Gastroesophageal sphincter (tissue), 4 donors: ENCODE data around the gene SLC1A3. TPM values are rescaled to one million over a fixed set of nuclear protein-coding genes. Genes with fewer than 3 reads are reported as not detected.

Experiments used
- ATAC-seq: fragments of 150-250 bp; one replicate; pipeline ENCODE4 v1.9.1; 2016; ENCODE audit warnings: mild to moderate bottlenecking, moderate library complexity
- H3K27ac ChIP-seq, 4 donors: fragments of 200-600 bp; sonication (generic) in 3 of 4; 1 replicate in 3 of 4; 2 replicates in 1 of 4; pipeline ENCODE4 v1.5.1; 2016 to 2019
- H3K27me3 ChIP-seq: fragments of 200-600 bp; sonication (generic); one replicate; pipeline ENCODE4 v1.5.1; 2019
- H3K36me3 ChIP-seq, 2 donors: fragments of 200-600 bp; sonication (generic); one replicate each; pipeline ENCODE4 v1.5.1; 2019; ENCODE audit warnings: control low read depth in 1 of 2
- H3K4me1 ChIP-seq, 3 donors: fragments of 200-600 bp; sonication (generic); 1 replicate in 2 of 3; 2 replicates in 1 of 3; pipeline ENCODE4 v1.5.1; 2016 to 2019; ENCODE audit warnings: control low read depth in 2 of 3
- H3K4me3 ChIP-seq, 2 donors: fragments of 200-600 bp; sonication (generic); one replicate each; pipeline ENCODE4 v1.5.1; 2019; ENCODE audit warnings: mild to moderate bottlenecking in 1 of 2, moderate library complexity in 1 of 2
- H3K9me3 ChIP-seq, 3 donors: fragments of 200-600 bp; sonication (generic); one replicate each; pipeline ENCODE4 v1.5.1; 2017 to 2019; ENCODE audit warnings: control low read depth in 2 of 3
- EP300 ChIP-seq: sonication (generic); formaldehyde crosslinking; IDR thresholded peaks from one replicate; pipeline ENCODE4 v1.6.1; 2017; ENCODE audit warnings: antibody characterized with exemption, mild to moderate bottlenecking
- POLR2A ChIP-seq, 2 donors: fragments of 450-650 bp; IDR thresholded peaks; one replicate each; pipeline ENCODE4 v1.6.1; 2017; ENCODE audit warnings: antibody characterized with exemption in 2 of 2, mild to moderate bottlenecking in 2 of 2, moderate library complexity in 1 of 2
- POLR2AphosphoS5 ChIP-seq: sonication (generic); formaldehyde crosslinking; IDR thresholded peaks from one replicate; pipeline ENCODE4 v1.6.1; 2017; ENCODE audit warnings: antibody characterized with exemption
- WGBS, 2 donors: methylation state at CpG; one replicate each; pipeline ENCODE4 v1.1.5; 2018; ENCODE audit warnings: low coverage in 1 of 2; 5-methylcytosine and 5-hydroxymethylcytosine counted together
- total RNA-seq, 4 donors: library from RNA; depleted of rRNA; stranded (reverse); fragments of >200 nt; gene quantifications; one replicate each; pipeline ENCODE4 v1.1.0, GENCODE V29; 2016
- TF ChIP-seq, protein P1 (sequence below), 4 experiments: fragments of 200-600 bp in 2 of 4; fragments of 450-650 bp in 2 of 4; sonication (generic) in 1 of 4; IDR thresholded peaks; one replicate each; pipeline ENCODE4 v1.5.1; 2017 to 2019; ENCODE audit warnings: antibody characterized with exemption in 4 of 4, mild to moderate bottlenecking in 2 of 4, moderate library complexity in 2 of 4

Gene SLC1A3
- total RNA-seq, 4 donors from 2014 or later = 8.9 to 24.6 (median 16.4) TPM

- 71 to 90% methylated on average over 1 of the region's 1 CpG for WGBS, 2 donors
- H3K27ac ChIP-seq = no peak overlapping the region
- H3K4me3 ChIP-seq = no peak overlapping the region
- no peaks in the 10 kb centered on the region for H3K36me3 ChIP-seq
- no peaks in the 10 kb centered on the region for H3K4me1 ChIP-seq
- ATAC-seq = no peak
- no peak for TF ChIP-seq POLR2AphosphoS5
- TF ChIP-seq, protein P1, sequence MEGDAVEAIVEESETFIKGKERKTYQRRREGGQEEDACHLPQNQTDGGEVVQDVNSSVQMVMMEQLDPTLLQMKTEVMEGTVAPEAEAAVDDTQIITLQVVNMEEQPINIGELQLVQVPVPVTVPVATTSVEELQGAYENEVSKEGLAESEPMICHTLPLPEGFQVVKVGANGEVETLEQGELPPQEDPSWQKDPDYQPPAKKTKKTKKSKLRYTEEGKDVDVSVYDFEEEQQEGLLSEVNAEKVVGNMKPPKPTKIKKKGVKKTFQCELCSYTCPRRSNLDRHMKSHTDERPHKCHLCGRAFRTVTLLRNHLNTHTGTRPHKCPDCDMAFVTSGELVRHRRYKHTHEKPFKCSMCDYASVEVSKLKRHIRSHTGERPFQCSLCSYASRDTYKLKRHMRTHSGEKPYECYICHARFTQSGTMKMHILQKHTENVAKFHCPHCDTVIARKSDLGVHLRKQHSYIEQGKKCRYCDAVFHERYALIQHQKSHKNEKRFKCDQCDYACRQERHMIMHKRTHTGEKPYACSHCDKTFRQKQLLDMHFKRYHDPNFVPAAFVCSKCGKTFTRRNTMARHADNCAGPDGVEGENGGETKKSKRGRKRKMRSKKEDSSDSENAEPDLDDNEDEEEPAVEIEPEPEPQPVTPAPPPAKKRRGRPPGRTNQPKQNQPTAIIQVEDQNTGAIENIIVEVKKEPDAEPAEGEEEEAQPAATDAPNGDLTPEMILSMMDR (IDR thresholded peaks at IDR 0.05) = no peak
- no peak for TF ChIP-seq EP300
- TF ChIP-seq POLR2A (IDR thresholded peaks at IDR 0.05) = no peak
- H3K27me3 ChIP-seq = no peaks in the 10 kb centered on the region
- no peaks in the 10 kb centered on the region for H3K9me3 ChIP-seq
Observed at GRCh38 chr5:36681711-36682110, 75.3 kb downstream of the SLC1A3 start.

DNA sequence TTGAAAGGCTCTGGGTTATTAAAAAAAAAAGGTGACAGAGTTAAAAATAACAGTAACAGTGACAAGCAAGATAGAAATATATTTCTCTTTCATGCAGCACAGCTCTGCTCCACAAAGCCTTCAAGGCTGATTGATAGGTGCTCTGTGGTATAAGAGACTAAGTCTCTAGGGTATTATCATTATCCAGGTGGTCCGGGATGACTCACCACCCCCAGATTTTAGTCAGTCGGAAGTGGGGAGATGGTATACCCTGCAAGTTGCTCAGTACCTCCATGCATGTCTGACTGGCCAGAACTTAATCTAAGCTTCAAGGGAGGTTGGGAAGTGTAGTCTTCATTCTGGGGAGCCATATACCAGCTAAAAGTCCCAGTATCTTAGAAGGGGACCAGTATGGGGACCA is 76.1 kb downstream of the SLC1A3 start:
- no peaks in the 10 kb centered on the region for H3K9me3 ChIP-seq
- H3K4me3 ChIP-seq = no peak overlapping the region
- no peak for TF ChIP-seq POLR2AphosphoS5
- no peaks in the 10 kb centered on the region for H3K36me3 ChIP-seq
- WGBS, 2 donors = 77 to 100% methylated on average over 1 to 2 of the region's 2 CpGs
- ATAC-seq = no peak
- H3K27me3 ChIP-seq = no peaks in the 10 kb centered on the region
- H3K27ac ChIP-seq = no peak overlapping the region
- H3K4me1 ChIP-seq = no peaks in the 10 kb centered on the region

DNA sequence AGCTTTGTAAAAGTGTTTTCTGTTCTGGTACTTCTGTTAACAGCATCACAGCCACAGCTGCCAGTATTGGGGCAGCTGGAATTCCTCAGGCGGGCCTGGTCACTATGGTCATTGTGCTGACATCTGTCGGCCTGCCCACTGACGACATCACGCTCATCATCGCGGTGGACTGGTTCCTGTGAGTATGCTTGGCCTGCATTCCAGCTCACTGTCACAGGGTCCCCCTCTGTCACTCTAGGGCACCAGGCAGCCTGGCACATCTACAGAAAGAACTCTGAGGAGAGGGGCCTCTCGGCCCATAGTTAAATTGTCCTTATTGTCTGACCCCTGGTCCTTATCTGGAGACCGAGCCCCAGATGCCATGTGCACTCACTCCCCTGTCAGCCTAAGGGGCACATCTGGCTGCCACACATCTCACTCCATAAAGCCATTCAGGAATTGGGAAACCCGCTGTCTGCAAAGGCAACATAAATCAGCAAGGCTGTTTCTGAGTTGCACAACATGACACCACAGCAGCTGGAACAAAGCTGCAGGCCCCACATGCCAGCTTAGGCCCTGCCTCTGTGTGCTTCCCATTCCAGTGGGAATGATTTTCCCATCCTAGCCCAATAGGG is 77.5 kb downstream of the SLC1A3 start:
- TF ChIP-seq, protein P1 (IDR thresholded peaks at IDR 0.05) = no peak
- no peak for TF ChIP-seq POLR2AphosphoS5
- TF ChIP-seq POLR2A (IDR thresholded peaks at IDR 0.05) = no peak
- TF ChIP-seq EP300 = no peak
- no peaks in the 10 kb centered on the region for H3K36me3 ChIP-seq
- H3K9me3 ChIP-seq = no peaks in the 10 kb centered on the region
- H3K4me1 ChIP-seq = no peaks in the 10 kb centered on the region
- H3K27ac ChIP-seq = no peak overlapping the region
- no peaks in the 10 kb centered on the region for H3K27me3 ChIP-seq
- ATAC-seq = peak; percentile 27
- no CpG with 5 or more reads among the region's 9 CpGs for WGBS, 2 donors
- H3K4me3 ChIP-seq = no peak overlapping the region

GRCh38 chr5:36685631-36686288 is 79.4 kb downstream of the SLC1A3 start:
- no peak for TF ChIP-seq POLR2AphosphoS5
- TF ChIP-seq EP300 = no peak
- no peak for TF ChIP-seq POLR2A (IDR thresholded peaks at IDR 0.05)
- TF ChIP-seq, protein P1 (IDR thresholded peaks at IDR 0.05) = no peak
- ATAC-seq = no peak
- H3K27ac ChIP-seq = no peak overlapping the region

DNA sequence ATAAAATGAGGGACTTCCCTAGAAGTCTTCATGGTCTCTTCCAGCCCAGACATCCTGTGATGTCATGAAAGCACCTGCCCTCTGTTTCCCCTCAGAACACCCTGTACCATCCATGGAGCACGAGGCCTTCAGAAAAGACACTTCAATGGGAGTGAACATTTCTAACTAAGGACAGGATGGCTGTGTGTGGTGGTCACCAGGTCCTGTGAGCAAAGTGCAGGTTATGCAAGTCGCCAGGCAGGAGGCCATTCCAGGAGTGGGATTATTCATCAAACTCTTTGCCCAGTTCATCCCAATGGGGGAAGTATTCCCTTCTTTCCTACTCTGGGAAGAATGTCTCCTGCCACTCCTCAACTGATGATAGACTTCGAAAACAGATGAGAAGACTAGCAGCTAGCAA is 80.5 kb downstream of the SLC1A3 start:
- Histone ChIP-seq H3K36me3 (no peaks in the 10 kb centered on the region), H3K27ac (no peak overlapping the region), H3K9me3 (no peaks in the 10 kb centered on the region), H3K4me1 (peaks cover 0 to 23% (median 0%) of the 10 kb centered on the region in 3 donors), H3K27me3 (no peaks in the 10 kb centered on the region), H3K4me3 (no peak overlapping the region)
- no peak for TF ChIP-seq POLR2AphosphoS5
- TF ChIP-seq, protein P1 (IDR thresholded peaks at IDR 0.05) = no peak
- TF ChIP-seq POLR2A (IDR thresholded peaks at IDR 0.05) = no peak
- no peak for TF ChIP-seq EP300
- ATAC-seq = no peak
- 83 to 87% methylated on average over 2 to 3 of the region's 3 CpGs for WGBS, 2 donors

More at GRCh38 chr5:36685631-36686288, 79.4 kb downstream of the SLC1A3 start:
- H3K4me3 ChIP-seq = no peak overlapping the region
- no peaks in the 10 kb centered on the region for H3K36me3 ChIP-seq
- H3K4me1 ChIP-seq = peaks cover 0 to 13% (median 0%) of the 10 kb centered on the region in 3 donors
- WGBS, 2 donors = 76 to 89% methylated on average over 10 of the region's 13 CpGs
- no peaks in the 10 kb centered on the region for H3K9me3 ChIP-seq
- H3K27me3 ChIP-seq = no peaks in the 10 kb centered on the region
